ENCODE measurements around the gene B3GNT9.

DNA sequence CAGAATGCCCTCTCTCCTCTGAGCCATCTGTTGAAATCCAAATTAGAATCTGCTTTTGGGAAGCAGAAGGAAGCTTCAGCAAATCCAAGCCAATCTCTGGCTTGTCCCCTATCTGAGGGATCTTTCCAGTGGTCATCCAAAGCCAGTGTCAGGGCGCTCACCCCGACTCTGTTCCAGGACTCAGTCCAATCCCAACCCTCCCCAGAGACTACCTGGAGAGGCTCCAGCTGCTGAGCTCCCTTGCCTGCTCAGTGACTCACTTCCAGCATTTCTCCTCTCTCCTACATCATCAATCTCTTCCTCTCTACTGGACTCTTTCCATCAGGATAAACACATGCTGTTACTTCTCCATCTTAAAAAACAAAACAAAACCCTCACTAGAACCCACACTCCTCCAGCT lies 30.5 kb upstream of the B3GNT9 start:
- no peak for TF ChIP-seq POLR2A (IDR thresholded peaks at IDR 0.05)
- TF ChIP-seq, protein P1, sequence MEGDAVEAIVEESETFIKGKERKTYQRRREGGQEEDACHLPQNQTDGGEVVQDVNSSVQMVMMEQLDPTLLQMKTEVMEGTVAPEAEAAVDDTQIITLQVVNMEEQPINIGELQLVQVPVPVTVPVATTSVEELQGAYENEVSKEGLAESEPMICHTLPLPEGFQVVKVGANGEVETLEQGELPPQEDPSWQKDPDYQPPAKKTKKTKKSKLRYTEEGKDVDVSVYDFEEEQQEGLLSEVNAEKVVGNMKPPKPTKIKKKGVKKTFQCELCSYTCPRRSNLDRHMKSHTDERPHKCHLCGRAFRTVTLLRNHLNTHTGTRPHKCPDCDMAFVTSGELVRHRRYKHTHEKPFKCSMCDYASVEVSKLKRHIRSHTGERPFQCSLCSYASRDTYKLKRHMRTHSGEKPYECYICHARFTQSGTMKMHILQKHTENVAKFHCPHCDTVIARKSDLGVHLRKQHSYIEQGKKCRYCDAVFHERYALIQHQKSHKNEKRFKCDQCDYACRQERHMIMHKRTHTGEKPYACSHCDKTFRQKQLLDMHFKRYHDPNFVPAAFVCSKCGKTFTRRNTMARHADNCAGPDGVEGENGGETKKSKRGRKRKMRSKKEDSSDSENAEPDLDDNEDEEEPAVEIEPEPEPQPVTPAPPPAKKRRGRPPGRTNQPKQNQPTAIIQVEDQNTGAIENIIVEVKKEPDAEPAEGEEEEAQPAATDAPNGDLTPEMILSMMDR (IDR thresholded peaks at IDR 0.05): no peak
